Skeletal muscle cell (primary cell): Measurements from ENCODE around the gene PMIS2.

Source experiments
- DNase-seq: peaks from one replicate; pipeline ENCODE4 v3.0.0-alpha.2; 2010; ENCODE audit warnings: low read depth
- H3K4me3 ChIP-seq: 2 replicates; pipeline ENCODE4 v1.5.1; 2011; ENCODE audit warnings: low read depth, mild to moderate bottlenecking, control low read depth, low read length, moderate library complexity

The PMIS2 gene

GRCh38 chr19:35585848-35586247 lies at the start of gene PMIS2:
TSS of gene PMIS2 (plus strand) at chr19:35586173. CDS start at chr19:35586260, 87 bp downstream.
- DNase-seq = no peak
- no peak within 1 kb of the TSS for H3K4me3 ChIP-seq

DNA sequence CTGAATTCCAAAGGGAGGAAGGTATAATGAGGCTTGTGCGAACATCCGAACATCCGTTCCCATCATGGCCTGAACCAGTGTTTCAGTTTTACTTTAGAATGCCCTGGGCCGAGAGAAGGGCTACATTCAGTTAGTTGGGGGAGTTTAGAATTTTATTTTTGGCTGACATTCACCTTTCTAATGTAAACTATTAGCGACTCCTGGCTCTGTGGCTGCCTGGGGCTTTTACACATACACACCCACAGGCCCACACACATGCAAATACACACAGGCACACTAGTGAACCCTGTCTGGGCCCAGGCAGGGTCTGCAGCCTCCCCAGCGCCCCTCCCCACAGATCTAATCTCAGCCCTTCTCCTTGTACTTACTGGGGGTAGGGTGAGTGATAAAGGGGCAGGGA lies 46.7 kb upstream of the PMIS2 start:
- no peak overlapping the region for H3K4me3 ChIP-seq
- no peak for DNase-seq

DNA sequence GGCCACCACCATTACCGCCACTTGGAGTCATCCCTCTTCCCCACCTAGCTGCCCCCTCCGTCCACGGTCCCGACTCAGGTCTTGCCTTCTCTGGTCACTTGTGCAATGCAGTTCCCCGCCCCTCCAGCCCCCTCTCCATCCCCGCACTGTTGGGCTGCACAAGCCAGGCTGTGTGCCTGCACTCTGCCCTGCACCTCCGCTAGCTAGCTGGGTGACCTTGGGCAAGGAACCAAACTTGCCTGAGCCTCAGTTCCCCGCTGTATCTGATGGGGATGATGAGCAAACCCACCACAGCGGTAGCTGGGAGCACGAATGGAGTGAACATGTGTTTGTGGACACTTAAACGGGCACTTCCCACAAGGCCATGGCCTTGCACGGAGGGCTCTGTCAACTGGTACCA lies 46.1 kb upstream of the PMIS2 start:
- H3K4me3 ChIP-seq = no peak overlapping the region
- no peak for DNase-seq

GRCh38 chr19:35540356-35540927 lies 45.5 kb upstream of the PMIS2 start:
- no peak overlapping the region for H3K4me3 ChIP-seq
- DNase-seq = no peak

GRCh38 chr19:35542209-35542608 lies 43.8 kb upstream of the PMIS2 start:
- no peak for DNase-seq
- no peak overlapping the region for H3K4me3 ChIP-seq

DNA sequence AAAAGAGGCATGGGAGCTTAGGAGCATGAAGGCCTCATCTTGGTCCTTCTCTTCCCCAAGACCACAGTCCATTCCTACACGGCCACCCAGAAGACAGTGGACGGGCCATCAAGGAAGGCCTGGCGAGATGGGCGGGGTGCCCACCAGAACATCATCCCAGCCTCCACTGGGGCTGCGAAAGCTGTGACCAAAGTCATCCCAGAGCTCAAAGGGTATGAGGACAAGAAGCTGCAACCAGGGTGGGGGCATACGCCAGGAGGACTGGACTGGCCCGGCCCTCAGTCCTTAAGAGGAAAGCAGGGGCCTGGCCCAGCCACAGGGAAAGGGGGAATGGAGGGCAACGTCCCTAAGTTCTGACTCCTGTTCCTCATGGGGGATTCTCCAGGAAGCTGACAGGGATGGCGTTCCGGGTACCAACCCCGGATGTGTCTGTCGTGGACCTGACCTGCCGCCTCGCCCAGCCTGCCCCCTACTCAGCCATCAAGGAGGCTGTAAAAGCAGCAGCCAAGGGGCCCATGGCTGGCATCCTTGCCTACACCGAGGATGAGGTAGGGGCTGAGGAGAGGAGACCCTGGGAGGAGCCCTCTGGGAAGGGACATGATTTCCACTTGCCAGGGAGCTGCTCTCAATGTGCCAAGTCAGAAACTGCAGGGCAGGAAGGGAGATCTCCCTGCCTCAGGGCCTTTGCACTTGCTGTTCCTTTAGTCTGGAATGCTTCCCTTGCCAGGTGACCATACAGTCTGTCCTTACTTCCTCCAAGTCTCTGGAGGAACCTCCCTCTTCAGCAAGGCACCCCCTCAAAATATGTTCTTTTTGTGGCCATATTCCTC lies 42.5 kb upstream of the PMIS2 start:
- no peak for DNase-seq
- no peak overlapping the region for H3K4me3 ChIP-seq

DNA sequence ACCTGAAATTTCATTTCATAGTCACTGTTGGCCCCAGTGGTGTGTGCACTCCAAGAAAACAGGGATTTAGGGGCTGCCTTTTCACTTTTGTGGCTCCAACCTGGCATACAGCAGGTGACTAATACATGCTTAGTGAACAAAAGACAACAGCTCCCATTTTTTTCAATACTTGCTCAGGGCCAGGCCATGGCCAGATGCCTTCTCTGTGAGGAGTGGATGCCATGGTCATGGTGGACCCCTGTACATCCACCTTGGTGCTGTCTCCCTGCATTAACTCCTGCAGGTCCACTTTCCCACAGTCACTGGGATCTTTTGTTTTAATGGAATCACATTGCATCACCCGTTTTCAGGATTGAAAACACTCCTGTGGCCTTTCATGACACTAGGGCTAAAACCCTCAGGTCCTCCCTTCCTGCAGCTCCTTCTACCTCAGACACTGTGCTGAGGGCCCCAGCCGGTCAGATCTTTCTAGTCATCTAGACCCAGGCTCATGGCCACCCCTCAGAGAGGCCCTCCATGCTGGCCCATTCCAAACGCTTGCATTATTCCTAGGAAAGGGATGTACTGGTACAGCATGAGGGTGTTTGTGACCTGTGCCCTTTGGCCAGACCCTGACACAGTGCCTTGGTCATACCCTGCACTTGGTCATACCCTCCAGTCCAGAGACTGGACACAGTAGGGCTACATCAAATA lies 41.7 kb upstream of the PMIS2 start:
- no peak for DNase-seq
- peak overlapping the region; percentile 90 for H3K4me3 ChIP-seq

GRCh38 chr19:35545001-35545854 lies 40.7 kb upstream of the PMIS2 start, which contains the start of gene TMEM147:
TSS of gene TMEM147 (plus strand) at chr19:35545626. CDS start at chr19:35545740, 114 bp downstream.
- peak; percentile 45 for DNase-seq
- peak within 1 kb of the TSS; percentile 90 for H3K4me3 ChIP-seq

GRCh38 chr19:35545855-35546381 lies 40.1 kb upstream of the PMIS2 start:
- no peak for DNase-seq
- peak overlapping the region; percentile 90 for H3K4me3 ChIP-seq

DNA sequence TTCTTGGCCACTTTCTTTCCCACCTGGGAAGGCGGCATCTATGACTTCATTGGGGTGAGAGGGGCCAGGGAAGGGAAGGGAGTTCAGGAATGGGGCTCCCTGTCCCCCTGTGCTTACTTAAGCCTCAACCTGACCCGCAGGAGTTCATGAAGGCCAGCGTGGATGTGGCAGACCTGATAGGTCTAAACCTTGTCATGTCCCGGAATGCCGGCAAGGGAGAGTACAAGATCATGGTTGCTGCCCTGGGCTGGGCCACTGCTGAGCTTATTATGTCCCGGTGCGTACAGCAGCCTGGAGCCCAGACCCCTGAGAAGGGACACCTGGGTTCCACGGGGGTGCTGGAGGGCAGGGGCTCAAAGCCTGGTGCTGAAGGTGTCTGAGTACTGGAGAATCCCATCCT lies 39.4 kb upstream of the PMIS2 start:
- peak overlapping the region; percentile 90 for H3K4me3 ChIP-seq
- DNase-seq = no peak

- no peak for DNase-seq
- no peak overlapping the region for H3K4me3 ChIP-seq
Measured at GRCh38 chr19:35549174-35549788, 36.7 kb upstream of the PMIS2 start.

GRCh38 chr19:35549879-35550523 lies 36.0 kb upstream of the PMIS2 start:
- no peak overlapping the region for H3K4me3 ChIP-seq
- DNase-seq = no peak

DNA sequence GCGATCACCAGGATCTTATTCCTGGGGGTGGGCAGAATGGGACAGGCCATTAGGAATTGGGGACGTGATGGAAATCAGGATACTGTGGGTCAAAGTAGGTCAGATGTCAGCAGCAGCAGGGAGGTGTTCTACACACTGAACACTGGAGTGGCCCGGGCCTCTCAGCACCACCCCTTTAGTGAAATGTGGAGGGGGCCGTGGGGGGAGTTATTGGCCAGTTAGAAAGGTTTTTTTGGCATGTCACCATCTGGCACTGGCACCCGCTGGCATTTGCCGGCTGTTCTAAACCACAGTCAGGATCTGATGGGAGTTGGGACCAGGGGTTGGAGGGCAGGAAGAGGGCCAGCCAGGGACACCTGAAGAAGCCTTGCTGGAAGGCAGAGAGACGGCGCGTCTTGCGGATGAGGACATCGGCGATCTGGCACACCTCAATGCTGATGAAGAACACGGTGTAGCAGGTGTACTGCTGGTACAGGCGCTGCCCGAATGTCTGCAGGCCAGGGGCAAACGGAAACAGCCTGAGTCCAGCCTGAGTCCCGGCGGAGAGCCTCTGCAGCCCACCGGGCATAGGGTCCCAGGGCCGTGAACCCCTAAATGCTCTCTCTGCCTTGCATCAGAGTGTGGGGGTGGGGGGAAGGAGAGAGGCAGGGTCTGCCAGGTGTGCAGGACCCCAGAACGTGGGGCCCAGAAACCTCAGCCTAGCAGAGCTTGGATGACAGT lies 34.7 kb upstream of the PMIS2 start:
- DNase-seq = no peak
- H3K4me3 ChIP-seq = no peak overlapping the region

DNA sequence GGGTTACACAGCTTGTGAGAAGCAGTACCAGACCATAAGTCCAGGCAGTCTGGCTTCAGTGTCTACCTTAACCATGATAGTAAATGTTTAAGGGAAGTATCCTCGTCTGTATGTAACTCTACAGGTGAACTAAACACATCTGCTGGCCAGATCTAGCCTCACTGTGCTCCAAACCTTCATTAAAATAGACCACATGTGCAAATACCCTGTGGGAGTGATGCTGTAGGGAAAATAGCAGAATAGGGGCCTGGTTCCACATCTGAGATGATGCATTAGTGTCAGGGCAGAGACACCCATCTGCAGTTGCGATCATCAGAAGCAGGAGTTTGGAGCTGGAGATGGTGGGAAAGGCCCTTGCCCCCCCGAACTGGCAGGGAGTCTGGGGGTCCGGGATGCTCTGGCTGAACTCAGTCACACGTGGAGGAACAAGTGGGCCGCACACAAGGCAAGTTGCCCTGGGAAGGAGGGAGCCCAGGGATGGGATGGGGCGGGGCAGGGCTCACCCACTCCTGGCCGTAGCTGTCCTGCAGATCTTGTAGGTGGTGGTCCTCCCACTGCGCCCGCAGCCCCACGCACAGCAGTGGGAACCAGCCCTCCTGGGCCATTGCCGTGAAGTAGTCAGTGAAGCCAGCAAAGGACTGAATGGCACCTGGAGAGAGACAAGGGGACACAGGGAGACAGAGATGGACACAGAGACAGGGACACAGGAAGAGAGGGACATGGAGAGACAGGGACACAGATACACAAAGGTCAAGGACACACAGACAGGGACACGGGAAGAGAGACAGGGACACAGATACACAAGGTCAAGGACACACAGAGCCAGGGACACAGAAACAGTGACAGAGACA lies 33.2 kb upstream of the PMIS2 start:
- H3K4me3 ChIP-seq = no peak overlapping the region
- no peak for DNase-seq

GRCh38 chr19:35553385-35554000 lies 32.5 kb upstream of the PMIS2 start:
- H3K4me3 ChIP-seq = no peak overlapping the region
- no peak for DNase-seq

- H3K4me3 ChIP-seq = no peak overlapping the region
- DNase-seq = no peak
Measured at GRCh38 chr19:35554076-35554475, 31.9 kb upstream of the PMIS2 start.
